GM19193 (cell line): ENCODE results near the gene BARX1.

Experiments
- POLR2A ChIP-seq: IDR thresholded peaks from 4 replicates; pipeline ENCODE4 v1.6.1; 2011; ENCODE audit not compliant: insufficient read depth, insufficient read length; ENCODE audit errors: extremely low read depth

Gene BARX1

GRCh38 chr9:93918061-93918460 is 37.1 kb downstream of the BARX1 start:
- no peak for TF ChIP-seq POLR2A

- TF ChIP-seq POLR2A, result no peak
These were observed 37.9 kb downstream of the BARX1 start for GRCh38 chr9:93917121-93917853.

GRCh38 chr9:93916358-93916757 is 38.8 kb downstream of the BARX1 start:
- TF ChIP-seq POLR2A, result no peak

GRCh38 chr9:93911801-93912554 is 43.2 kb downstream of the BARX1 start:
- no peak for TF ChIP-seq POLR2A

GRCh38 chr9:93911136-93911745 is 43.9 kb downstream of the BARX1 start:
- no peak for TF ChIP-seq POLR2A

- TF ChIP-seq POLR2A, result no peak
These were observed 44.6 kb downstream of the BARX1 start for GRCh38 chr9:93910598-93910997.

- TF ChIP-seq POLR2A, result no peak
These were observed 45.0 kb downstream of the BARX1 start for GRCh38 chr9:93910196-93910595.

- no peak for TF ChIP-seq POLR2A
These were observed 45.9 kb downstream of the BARX1 start for GRCh38 chr9:93909242-93909616.

- no peak for TF ChIP-seq POLR2A
These were observed 46.4 kb downstream of the BARX1 start for GRCh38 chr9:93908591-93909241.

- TF ChIP-seq POLR2A, result no peak
These were observed 47.5 kb downstream of the BARX1 start for GRCh38 chr9:93907551-93908199.

GRCh38 chr9:93906195-93906880 is 48.8 kb downstream of the BARX1 start:
- no peak for TF ChIP-seq POLR2A

- TF ChIP-seq POLR2A, result no peak
These were observed 49.6 kb downstream of the BARX1 start for GRCh38 chr9:93905473-93906133.

- TF ChIP-seq POLR2A, result no peak
These were observed 50.3 kb downstream of the BARX1 start for GRCh38 chr9:93904649-93905472.
